ENCODE measurements around the gene ARHGDIA.

The ARHGDIA gene

DNA sequence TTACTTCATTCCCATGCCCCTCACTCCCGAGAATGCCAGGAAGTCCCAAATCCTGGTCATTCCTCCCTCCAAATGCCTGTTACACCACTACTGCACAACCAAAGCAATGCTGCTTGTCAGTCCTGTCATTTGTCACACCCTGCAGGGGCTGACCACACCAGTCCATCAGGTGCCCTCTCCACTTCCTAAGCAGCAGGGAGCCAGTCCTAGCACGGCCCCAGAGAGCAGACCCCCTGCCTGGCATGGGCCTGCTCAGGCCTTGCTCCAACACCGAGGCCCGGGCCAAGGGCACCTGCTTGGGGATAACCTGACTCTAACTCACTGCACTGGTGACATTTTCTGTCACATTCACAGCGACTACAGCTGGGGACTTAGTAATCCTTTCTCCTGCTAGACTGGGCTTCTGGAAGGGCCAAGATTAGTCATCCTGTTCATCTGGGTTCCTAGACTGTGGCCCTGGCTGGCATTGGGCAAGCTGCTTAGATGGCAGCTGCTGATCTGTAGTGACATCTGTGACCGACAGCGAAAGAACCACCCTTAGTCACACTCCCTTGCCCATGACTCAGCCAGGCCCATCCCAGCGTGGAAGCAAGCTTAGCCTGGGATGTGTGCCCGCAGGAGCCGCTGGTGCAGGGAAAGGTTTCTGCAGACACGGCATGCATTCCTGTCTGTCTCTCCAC, 14.9 kb upstream of the ARHGDIA start:
- no peak for DNase-seq

DNA sequence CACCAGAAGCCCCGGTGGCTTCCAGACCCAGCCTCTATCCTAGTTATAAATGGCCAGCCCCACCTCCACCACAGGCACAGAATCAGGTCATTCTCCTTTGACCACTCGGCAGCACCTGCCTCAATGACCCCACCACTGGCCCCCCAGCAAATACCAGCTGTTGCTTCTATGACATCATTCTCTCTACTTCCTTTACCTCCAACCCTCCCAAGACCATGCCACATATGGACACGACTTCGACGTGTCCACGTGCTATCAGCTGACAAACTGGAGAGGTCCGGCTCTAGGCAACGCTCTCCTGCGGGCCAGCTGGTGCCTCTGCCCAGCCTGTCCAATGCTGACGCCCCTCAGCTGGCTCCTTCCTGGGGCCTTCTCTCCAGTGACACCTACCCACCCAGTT, 14.3 kb upstream of the ARHGDIA start:
- DNase-seq, result no peak

DNA sequence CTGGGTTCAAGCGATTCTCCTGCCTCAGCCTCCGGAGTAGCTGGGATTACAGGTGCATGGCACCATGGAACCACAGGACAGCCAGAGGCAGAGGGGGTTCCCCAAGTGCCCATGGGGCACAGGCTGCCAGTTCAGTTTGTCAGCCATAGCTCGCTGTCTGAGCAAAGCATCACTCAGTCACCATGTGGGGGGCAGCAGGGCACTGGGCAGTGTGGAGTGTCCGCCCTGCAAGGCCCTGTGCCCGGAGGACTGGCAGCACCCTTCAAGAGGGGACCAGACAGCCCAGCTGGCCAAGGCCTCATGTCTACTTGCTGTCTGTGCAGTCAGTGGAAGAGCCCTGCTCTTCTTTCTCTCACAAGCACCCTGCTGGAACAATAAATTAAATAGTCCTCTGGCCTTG, 13.8 kb upstream of the ARHGDIA start:
- no peak for DNase-seq

DNA sequence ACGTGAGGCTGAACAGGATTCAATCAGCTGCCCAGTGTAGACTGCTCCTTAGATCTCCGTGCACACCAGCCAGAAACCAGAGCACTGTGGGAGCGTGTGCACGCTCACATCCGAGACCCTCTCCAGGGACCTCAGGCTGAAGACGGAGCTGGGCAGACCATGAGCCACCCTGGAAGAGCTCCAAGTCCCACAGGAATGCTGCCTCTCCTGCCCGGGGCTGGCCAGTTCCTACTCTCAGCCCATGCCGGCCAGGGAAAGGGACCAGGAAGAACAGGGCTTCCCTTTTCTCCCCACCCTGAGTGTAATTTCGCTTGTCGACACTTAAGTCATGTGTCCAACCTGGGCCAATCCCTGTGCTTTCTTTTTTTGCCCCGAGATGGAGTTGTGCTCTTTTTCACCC, 13.4 kb upstream of the ARHGDIA start:
- no peak for DNase-seq

DNA sequence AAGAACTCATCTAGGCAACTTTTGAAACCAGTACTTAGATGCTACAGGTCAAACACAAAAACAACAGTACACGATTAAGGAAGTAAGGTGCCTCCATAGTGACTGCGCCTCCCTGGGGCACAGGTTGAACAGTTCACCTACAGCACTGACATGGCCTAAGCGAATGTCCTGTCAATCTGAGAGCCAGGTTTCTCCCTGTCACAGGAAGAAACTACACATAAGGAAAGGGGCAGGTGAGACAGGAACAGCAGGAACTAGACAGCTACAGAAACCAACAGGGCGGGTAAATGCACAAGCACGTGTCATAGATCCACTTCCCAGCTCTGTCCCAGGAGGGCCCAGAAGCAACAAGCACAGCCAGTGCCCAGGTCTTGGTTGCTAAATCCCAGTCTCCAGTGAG, 8.0 kb upstream of the ARHGDIA start:
- DNase-seq, result no peak

DNA sequence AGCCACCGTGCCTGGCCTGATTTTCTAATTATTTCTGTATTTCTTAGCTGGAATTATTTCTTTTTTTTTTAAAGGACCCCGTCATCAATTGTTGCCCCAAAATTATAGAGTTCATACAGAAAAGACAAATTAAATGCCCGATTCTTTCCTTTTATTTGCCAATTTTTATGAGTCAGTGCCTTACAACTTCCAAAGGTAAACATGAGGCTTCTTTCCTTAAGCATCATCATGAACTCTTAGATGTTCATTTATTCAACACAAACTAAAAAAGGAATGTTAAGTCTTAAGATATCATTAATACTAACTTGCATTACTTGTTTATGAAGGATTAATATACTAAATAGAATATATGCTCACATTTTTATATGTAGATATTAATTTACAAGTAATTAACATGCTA, 7.2 kb upstream of the ARHGDIA start:
- no peak for DNase-seq

DNA sequence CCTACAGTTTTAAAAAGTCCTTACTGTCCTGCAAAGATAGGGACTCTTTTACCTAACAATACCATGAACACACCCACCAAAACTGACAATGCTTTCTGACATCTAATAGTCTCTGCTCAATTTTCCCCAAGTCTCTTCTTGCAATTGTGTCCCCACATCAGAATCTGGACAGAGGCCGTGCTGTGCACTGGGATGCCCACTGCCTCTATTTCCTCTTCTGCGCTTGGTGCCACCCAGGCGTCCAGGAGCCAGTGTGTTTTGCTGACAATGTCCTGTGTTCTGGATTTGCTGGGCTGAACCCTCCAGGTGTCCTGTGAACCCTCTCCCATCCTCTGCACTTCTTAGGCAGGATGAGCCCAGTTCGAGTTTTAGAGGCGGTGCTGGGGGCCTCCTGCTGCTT, 6.4 kb upstream of the ARHGDIA start:
- DNase-seq, result no peak

DNA sequence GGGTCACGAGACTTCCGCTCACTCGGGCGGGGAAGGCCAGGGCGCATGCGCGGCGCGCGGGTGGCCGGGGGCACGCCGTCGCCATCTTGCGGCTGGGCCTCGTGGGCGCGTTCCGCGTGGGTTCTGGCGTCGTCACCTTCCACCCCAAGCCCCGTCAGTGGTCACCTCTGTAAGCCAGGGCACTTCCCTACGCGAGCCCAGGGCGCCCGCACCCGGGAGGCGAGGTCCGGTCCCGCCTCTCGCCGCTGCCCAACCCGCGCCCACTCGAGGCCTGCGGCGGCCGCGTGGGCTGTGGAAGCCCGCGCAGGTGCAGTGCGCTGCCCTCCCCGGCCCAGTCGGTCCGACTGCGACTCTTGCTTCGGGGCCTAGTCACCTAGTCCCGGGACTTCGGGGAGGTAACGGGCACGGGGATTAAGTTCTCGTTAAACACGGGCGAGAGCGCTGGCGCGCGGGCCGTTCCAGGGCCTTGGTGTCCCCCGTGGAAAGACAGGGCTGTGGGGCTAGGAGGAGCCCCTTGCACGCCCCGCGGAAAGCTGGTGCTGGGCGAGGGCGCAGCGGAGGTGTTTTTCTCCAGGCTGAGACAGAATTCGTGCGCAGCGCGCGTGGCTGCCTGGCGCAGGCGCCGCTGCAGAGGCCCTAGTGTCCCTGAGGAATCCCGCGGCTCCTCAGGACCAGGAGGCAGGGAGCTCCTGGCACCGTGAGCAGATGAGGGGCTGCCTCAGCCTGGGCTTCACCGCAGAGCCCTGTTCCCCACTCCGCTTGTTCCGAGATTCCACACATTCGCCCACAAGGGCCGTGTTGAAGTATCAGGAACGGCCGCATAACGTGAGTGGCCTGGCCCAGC, 472 bp upstream of the ARHGDIA start:
- DNase-seq, result peak; percentile 95

DNA sequence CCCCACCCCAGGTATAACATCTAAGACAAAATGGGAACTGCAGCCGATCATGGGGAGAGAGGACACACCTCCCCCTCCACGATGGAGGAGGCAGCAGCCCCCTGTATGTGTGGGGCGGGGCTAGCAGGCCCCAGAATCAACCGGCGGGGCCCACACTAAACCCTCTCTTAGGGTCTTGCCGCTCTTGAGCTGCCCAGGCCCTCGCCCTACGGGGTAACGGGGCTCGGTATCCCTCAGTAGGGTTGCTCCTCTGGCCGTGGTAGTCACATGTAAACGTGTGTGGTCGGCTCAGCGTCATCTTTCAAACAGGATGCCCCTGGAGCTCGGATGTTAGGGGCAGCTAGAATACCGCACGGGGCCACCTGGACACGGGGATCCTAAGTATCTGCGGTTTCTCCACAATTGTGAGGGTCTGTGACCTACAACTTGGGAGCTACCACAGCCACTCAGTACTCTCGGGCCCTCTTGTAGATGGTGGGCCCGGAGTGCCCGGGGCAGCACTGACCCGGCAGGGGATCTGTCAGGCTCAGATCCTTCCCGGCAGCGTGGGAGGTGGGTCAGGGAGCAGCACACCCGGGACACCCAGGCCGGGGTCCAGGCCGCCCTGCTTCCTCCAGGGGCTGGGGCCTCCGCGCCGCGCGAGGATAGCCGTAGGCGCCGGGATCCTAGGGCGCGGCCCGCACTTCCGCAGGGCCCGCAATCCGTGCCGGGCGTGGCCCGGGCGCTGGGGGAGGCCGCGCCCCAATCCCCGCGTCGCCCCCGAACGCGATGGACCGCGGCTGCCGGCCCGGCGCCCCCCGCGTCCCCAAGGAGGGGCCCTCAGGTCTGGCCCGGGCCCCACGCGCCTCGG, 781 bp downstream of the ARHGDIA start:
- no peak for DNase-seq

DNA sequence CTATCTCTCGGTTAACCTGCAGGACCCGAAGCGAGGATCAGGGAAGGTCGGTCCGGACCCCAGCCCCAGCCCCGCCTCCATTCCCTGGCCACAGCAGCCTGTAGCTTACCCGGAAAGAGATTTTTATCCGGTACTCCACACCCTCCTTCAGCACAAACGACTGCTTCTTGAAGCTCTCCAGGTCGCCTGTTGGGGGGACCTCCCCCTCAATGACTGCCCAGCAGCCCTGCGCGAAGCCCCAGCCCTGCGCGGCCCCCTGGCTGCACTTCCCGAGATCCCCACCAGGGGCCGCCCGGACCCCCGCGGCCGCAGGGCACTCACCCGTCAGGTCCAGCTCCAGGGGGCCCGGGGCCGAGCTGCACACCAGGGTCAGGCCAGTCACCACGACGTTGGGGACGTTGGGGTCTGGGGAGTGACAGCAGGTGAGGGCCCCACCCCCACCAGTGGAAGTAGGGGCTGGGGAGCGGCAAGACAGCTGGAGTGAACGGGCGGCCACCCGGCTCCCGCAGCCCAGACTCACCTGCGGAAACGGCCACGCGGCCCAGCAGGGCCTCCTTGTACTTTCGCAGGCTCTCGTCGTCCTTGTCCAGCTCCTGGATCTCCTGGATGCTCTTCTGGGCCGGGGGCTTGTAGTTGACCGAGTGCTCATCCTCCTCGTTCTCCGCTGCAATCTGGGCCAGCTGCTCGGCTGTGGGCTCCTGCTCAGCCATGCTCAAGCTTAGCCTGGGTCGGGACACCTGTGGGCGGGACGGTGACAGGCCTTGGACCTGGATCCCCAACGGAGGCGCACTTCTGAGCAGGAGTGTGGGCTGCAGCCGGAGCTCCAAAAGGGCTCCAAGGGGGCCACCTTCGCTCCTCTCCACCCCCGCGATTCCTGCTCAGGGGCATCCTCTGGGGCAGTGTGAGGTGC, 1.7 kb downstream of the ARHGDIA start:
- no peak for DNase-seq

DNA sequence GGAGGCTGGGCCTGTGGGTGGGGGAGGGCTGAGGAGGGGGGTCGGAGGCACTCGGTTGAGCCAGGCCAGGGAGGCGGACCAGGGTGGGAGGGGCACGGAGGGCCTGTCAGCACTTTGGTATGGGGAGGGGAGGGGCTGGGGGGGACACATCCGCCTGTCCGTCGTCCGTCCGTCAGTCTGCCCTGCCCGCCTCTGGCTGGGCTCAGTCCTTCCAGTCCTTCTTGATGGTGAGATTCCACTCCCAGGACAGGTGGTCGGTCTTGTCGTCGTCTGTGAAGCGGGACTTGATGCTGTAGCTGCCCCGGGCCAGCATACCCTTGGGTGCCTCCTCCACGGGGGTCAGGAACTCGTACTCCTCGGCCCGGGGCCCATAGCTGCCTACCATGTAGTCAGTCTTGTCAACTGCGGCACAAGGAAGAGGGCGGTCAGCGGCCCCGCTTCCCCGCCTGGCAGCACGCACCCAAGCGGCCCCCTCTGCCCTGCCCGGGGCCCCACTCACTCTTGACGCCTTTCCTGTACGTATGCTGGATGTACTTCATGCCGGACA, 2.4 kb downstream of the ARHGDIA start:
- no peak for DNase-seq

DNA sequence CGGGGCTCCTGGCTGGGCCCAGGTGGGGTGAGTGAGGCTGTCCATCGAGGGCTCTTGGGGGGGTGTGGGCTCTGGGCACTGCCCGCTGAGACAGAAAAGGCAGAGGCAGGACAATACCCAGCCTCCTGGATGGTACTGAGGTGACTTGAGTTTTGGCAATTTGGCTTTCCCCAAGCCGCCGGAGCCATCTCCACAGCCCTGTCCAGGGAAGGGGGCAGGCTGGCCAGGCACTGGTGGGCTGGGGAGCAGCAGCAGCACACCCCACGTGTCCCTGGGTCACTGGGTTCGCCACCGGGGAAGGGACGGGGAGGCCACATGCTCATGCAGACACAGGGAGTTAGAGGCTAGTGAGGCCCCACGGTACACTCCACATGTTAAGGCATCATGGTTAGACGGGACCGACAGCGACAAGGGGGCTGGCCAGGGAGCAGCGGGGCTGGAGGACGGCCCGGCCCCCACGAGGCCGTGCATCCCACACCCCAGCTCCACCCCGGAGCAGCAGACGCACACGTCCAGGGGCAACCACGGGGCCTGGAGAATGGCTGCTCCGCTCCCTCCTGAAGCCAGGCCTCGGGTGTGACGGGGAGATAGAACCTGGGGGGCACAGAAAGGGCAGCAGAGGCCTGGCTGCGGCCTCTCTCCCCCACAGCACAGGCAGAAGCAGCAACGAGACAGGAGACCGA, 3.0 kb downstream of the ARHGDIA start:
- no peak for DNase-seq

DNA sequence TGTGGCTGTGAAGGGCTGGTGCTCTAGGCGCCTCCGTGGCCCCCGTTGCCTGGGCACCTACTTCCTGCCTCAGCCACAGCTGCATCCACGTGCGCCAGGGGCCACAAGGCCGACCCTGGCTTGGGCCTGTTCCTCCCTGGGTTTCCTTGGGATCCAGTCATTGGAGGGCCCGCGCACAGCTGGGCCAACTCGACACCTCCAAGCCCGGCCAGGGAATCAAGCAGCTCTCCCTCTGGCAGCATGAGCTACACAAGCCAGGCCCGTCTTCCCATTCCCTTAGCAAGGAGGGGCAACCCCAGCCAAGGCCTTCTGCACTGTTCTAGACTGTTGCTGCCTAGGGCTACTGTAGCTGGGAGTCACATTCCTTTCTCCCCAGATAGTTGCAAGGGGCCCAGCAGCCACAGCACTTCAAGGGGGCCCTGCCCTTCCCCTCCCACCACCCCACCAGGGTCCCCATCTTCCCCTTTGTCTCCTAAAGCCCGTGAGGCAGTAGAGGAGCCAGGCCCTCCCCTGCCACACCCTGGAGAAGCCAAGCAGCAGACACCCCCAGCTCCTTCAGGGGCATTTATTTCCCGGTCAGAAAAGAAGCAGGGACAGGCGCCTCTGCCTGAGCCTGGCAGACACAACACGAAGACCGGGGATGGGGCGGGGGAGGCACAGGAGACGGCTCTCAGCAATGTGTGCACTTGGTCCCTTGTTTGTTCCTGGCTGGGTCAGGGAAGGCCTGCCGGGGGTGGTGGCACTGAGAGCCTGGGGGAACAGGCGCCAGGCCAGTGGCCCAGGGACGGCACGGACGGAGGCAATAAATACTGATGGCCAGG, 3.8 kb downstream of the ARHGDIA start:
- no peak for DNase-seq

DNA sequence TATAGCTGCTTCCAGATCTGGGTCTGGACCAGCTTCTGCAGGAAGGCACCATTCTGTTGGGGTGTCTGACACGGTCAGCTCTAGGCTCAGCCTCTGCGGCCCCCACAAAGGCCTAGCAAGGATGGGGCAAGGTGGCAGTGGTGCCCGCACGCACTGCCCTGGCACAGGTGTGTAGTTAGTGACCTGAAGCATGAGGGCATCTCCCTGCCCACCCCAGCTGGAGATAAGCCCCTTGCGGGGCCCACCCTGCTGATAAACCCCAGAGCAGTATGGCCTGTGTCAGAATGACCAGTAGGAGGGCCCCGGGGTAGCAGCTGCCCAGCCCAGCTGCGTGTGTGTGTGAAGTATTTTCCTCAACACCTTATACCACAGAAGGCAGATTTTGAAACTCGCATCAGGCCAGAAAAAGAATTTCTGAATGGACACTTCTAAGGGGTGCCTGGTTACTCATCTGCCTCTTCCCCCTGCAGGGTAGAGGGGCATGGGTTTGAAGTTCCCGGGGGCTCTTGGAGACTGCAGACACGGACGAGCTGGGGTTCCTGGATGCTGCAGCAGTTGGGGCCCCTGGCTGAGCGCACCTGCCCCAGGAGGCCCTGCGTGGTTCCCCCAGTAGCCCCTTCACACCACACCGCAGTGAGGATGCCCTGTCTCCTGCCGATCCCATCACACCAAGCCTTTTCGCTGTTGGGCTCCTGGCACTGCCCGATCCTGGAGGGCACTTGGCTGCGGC, 4.5 kb downstream of the ARHGDIA start:
- DNase-seq, result no peak

DNA sequence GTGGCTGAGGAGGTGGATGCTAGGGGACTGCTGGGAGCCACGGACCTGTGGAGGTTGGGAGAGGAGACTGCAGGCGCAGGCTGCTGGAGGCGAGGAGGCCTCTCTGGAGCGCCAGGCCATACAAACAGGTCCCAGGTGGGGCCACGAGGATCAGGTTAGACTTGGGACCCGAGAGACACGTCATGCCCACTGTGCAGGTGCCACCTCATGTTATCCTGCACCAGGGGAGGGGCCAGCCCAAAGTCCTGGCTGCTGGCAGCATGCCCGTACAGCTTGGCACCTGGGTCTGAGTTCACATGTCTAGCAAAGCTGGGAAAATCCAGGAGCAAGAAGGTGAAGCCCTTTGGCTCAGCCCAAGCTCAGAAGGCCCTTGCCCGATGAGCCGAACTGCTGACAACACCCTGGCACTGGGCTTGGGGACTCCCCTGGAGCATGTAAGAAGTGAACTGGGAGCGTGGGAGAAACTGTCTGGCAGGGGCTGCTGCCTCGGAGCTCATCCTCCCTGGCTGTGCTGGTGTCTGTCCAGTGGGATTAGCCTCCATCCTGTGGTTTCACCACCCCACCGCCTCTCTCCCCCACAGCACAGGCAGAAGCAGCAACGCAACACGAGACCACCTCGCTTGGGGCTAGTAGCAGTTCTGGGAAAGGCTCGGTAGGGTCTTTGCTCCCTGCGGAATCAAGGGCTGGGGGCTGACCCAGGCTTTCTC, 5.3 kb downstream of the ARHGDIA start:
- no peak for DNase-seq

DNA sequence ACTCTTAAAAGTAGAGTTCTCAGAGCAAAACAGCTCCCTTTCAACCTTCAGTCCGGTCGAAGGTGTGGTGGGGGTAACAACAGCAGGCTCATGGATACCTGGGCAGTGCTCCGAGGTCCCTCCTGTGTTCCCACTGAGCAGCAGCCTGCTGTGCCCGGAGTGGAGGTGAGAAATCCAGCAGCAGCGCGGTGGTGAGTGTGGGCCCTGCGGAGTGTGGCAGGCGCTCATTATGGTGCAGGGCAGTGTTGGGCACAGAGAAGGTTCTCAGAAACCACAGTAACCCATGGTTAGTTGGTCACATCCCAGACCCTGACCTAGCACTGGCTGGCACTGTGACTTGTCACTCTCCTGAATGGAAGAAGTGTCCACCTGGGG, 5.8 kb downstream of the ARHGDIA start:
- no peak for DNase-seq

DNA sequence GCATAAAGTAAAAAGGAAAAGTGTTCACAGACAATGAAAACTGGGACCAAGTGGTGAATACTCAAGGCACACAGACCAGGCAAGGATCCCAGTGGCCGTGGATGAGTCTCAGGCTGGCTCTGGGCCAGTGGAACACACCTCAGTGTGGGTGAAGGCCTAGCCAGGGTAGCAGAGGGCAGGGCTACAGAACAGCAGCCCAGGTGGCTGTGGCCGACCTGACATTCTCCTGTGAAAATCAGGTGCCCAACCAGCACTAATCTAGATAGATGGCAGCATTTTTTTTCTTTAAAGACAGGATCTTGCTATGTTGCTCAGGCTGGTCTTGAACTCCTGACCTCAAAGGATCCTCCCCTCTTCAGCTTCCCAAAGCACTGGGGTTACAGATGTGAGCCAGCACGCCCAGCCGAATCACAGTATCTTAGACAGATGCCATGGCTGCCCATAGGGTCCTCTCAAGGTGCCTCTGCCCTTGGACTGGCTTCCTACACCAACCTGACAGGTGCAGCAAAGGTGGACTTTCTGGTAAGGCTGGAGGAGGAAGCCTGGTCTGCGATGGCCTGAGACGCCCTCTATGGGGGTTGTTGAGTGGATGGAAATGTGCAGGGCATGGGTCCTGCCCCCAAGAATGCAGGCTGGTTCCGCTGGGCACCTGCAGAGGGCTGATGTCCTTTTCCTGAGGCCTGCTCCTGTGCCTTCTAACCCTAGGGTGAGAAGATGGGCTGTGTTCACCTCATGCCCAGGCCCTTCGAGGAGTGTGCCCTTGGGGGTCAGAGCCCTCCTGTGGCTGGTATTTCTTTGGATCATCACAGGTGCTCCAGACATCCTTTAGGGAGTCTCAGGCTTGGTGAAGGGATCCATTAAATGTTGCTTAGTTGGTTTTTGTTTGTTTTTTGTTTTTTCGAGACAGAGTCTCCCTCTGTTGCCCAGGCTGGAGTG, 7.0 kb downstream of the ARHGDIA start:
- no peak for DNase-seq

DNA sequence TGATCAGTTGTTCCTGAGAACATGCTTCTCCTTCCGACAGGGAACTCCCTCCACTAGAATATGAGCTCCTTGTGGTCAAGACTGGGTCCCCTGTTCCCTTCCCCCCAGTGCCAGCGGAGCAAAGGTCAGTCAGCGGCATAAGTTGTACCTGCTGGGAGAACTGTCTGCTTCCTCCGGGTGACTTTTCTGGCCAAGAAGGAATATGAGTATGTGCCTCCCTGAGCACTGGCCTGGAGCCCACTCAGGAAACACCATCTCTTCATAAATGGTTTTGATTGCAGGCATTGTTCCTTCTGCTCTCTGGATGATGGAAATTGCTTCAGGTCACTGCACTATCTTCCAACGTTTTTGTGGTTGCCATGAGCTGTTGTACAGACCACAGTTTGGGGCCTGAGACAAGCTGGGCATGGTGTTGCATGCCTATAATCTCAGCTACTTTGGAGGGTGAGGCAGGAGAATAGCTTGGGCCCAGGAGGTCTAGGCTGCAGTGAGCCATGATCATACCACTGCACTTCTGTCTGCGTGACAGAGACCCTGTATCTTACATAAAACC, 7.9 kb downstream of the ARHGDIA start:
- no peak for DNase-seq
